GM18861 (cell line): ENCODE results near the gene ABCD1.

Source experiments
- ATAC-seq: cut with Tn5 transposase; IDR thresholded peaks from one replicate; pipeline ENCODE4 v1.9.1; 2021; ENCODE audit not compliant: unreplicated experiment

The ABCD1 gene

DNA sequence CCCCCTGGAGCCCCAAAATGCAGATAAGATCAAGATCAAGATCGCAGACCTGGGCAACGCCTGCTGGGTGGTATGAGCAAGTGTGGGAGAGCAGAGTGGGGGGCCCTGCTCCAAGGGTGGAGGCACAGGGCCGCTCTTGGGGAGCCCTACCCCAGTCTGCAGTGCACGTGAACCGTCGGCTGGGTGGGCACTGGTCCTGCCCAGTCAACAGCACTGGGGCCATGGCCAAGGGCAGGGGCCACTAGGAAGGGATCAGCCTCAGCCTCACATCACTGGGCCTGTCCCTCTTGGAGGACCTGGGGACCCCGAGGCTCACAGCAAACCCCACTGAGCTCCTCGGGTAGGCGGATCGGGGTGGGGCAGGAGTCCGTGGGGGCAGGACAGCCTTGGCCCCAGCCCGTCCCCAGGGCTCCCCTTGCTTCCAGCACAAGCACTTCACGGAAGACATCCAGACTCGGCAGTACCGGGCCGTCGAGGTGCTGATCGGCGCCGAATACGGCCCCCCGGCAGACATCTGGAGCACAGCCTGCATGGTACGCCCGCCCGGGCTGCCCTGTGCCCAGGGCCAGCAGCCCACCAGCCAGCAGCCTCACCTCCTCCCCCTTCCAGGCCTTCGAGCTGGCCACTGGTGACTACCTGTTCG lies 59.8 kb downstream of the ABCD1 start:
- ATAC-seq, result no peak

DNA sequence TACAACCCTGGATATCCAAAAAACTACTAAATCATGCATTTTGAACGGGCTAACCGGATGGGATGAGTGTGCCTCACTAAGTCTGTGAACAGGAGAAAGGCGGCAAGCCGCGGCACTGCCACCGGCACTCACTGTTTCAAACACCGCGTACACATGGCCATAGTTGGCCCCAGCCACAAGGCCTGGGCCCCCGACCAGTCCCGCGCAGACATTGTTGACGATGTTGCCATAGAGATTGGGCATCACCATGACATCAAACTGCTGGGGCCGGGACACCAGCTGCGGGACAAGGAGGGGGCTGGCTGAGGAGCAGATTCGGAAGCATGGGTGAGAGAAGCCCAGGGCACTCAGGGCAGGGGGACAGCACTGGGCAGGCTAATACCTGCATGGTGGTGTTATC lies 62.0 kb downstream of the ABCD1 start:
- ATAC-seq, result no peak

DNA sequence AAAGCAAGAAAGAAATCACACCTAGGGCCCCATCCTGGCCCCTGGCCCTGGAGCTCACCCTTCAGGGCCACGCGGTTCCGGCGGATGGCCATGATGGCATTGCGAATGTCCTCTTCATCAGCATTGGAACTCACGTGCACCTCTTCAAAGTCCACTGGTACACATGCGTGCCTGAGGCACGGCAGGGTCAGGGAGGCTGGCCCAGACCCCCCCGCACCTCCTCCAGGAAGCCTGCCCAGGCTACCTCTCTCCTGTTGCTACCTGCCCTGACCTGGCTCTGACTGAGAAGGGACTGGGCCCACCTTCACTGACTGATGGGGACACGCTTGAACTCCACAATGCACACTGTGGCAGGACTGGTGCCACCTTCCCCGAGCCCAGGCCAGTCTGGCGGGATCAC lies 65.0 kb downstream of the ABCD1 start:
- ATAC-seq, result no peak

DNA sequence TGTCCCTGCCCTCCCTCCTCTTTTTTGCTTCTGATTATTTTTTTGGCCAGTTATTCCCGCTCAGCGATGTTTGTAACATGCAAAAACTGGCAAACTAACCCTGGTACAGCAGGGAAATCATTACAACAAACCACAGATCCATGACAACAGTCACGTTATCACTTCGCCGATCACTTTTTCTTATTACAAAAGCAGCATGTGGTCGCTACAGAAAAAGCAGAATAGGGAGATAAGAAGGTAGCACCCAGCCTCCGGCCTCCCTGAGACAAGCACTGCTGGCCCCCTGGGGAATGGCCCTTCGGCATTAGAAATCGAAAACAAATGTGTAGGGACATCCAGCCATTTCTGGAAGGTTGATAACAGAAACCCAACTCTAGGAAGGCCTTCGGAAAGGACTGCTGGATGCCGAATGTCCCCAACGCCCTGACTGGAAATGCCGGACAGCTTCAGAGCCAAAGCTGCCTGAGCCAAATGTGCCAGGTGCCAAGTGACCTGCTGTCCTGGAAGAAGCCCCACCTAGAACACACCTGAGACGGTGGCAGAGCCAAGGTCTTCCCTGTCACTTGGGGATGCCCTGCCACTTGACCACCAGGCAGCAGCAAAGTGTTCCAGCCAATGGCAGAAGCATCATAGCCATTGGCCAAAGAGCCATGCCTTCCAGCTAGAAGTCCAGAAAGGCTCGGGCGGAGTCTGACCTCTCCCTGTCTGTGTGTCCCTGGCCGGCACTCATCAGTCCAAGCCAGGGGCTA lies 66.6 kb downstream of the ABCD1 start:
- no peak for ATAC-seq

DNA sequence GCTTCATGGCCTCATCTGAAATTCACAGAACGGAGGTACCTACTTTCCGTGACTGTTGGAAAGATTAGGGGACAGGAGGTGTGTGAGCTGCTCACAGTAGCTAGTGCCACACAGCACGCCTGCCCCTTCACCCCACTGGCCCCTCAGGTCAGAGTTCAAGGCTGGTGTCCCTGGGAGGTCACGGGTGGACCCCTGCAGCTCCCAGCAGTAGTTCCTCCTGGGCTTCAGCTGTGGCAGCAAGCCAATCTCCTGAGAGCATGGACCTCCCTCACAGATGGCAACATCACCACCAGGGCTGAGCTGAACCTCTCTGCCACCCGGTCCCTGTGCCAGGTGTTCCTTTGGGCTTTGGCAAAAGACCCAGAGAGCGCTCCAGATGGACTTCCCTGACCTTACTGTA lies 67.7 kb downstream of the ABCD1 start:
- no peak for ATAC-seq

DNA sequence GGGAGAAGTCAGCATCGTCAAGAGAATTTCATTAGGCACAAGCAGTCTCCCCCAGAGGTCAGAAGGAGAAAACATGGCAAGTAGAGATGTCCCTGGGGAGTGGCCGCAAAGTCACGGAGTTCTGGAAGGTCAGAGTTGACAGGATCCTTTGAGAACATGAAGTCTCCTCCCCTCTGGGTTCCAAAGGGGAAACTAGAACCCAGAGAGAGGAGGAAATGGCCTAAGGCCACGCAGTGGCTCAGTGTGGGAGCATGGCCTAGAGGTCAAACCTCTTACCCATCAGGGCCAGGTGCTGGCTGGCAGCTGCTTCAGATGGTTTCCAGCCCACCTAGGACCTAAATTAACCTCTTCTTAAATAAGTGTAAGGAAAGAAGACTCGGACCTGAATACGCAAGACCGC lies 68.6 kb downstream of the ABCD1 start:
- no peak for ATAC-seq
